Mesodermal cell (in vitro differentiated cells): ENCODE measurements around the gene NBR1.
"Not testable (repeated sequence)": the region's sequence is repeated elsewhere in the genome, so short reads cannot be mapped to it uniquely, and the experiment has no call there.

Experiments
- H3K27ac ChIP-seq: 2 replicates; pipeline ENCODE4 v1.7.0; 2013; ENCODE audit warnings: mild to moderate bottlenecking, low read depth, low read length, moderate library complexity; ENCODE audit not compliant: severe bottlenecking
- H3K36me3 ChIP-seq: 2 replicates; pipeline ENCODE4 v1.7.1; 2013; ENCODE audit warnings: mild to moderate bottlenecking, low read length, moderate library complexity; ENCODE audit not compliant: control insufficient read depth, insufficient read depth
- H3K4me1 ChIP-seq: one replicate; pipeline ENCODE4 v1.7.1; 2013; ENCODE audit warnings: mild to moderate bottlenecking, low read length; ENCODE audit not compliant: insufficient read depth, control insufficient read depth, poor library complexity, severe bottlenecking
- H3K4me3 ChIP-seq: 2 replicates; pipeline ENCODE4 v1.7.0; 2013; ENCODE audit warnings: low read length, control low read depth, mild to moderate bottlenecking; ENCODE audit not compliant: insufficient read depth, poor library complexity, severe bottlenecking; ENCODE audit errors: extremely low read depth
- H3K9me3 ChIP-seq: 2 replicates; pipeline ENCODE4 v1.7.1; 2013; ENCODE audit warnings: mild to moderate bottlenecking, low read length, moderate library complexity; ENCODE audit not compliant: control insufficient read depth
- WGBS, 2 experiments: methylation state at CpG; one replicate each; pipeline ENCODE4 v1.1.5; 2013; ENCODE audit warnings: missing lambda C conversion rate in 2 of 2; ENCODE audit not compliant: insufficient coverage in 2 of 2; 5-methylcytosine and 5-hydroxymethylcytosine counted together

The NBR1 gene

GRCh38 chr17:43155666-43156065 is 15.3 kb upstream of the NBR1 start:
- Histone ChIP-seq H3K27ac (no peak overlapping the region), H3K9me3 (no peaks in the 10 kb centered on the region), H3K4me3 (no peak overlapping the region), H3K36me3 (peaks cover 9% of the 10 kb centered on the region), H3K4me1 (no peaks in the 10 kb centered on the region)
- 96 to 100% methylated on average over 2 of the region's 3 CpGs for WGBS, 2 experiments

- not testable (repeated sequence) for H3K36me3 ChIP-seq, H3K9me3 ChIP-seq, H3K4me3 ChIP-seq, H3K27ac ChIP-seq, H3K4me1 ChIP-seq
- 97% methylated on average over 6 of the region's 25 CpGs; no CpG with 5 or more reads in 1 of the 2 experiments for WGBS, 2 experiments
Measured at GRCh38 chr17:43159232-43159631, 11.8 kb upstream of the NBR1 start.

GRCh38 chr17:43159957-43160356 is 11.1 kb upstream of the NBR1 start:
- WGBS, 2 experiments, result 90 to 100% methylated on average over 3 to 4 of the region's 8 CpGs
- not testable (repeated sequence) for H3K4me1 ChIP-seq, H3K36me3 ChIP-seq, H3K4me3 ChIP-seq, H3K9me3 ChIP-seq, H3K27ac ChIP-seq

- H3K36me3 ChIP-seq, H3K4me1 ChIP-seq, H3K4me3 ChIP-seq, H3K9me3 ChIP-seq, H3K27ac ChIP-seq: not testable (repeated sequence)
Measured at GRCh38 chr17:43165971-43166370, 5.0 kb upstream of the NBR1 start.

- no peaks in the 10 kb centered on the region for H3K4me1 ChIP-seq
- H3K36me3 ChIP-seq, result peaks cover 1% of the 10 kb centered on the region
- 0 to 1% methylated on average over 15 to 27 of the region's 29 CpGs for WGBS, 2 experiments
- peak overlapping the region; percentile 96 for H3K27ac ChIP-seq
- peak overlapping the region; percentile 58 for H3K4me3 ChIP-seq
- no peaks in the 10 kb centered on the region for H3K9me3 ChIP-seq
Measured at GRCh38 chr17:43169561-43170139, 1.4 kb upstream of the NBR1 start.

- 0% methylated on average over 10 to 19 of the region's 27 CpGs for WGBS, 2 experiments
- H3K27ac ChIP-seq, result peak overlapping the region; percentile 96
- peak overlapping the region; percentile 58 for H3K4me3 ChIP-seq
- H3K4me1 ChIP-seq, result no peaks in the 10 kb centered on the region
- H3K9me3 ChIP-seq, result no peaks in the 10 kb centered on the region
- H3K36me3 ChIP-seq, result peaks cover 6% of the 10 kb centered on the region
Measured at GRCh38 chr17:43170140-43170765, 761 bp upstream of the NBR1 start.

GRCh38 chr17:43171586-43172487 is 823 bp downstream of the NBR1 start:
- Histone ChIP-seq H3K27ac (peak overlapping the region; percentile 96), H3K36me3 (peaks cover 17% of the 10 kb centered on the region), H3K4me3 (peak overlapping the region; percentile 58), H3K9me3 (no peaks in the 10 kb centered on the region), H3K4me1 (no peaks in the 10 kb centered on the region)
- WGBS, 2 experiments, result 53 to 59% methylated on average over 9 to 11 of the region's 12 CpGs

- Histone ChIP-seq H3K4me3 (no peak overlapping the region), H3K9me3 (no peaks in the 10 kb centered on the region), H3K36me3 (peaks cover 48% of the 10 kb centered on the region), H3K4me1 (no peaks in the 10 kb centered on the region), H3K27ac (no peak overlapping the region)
- WGBS, 2 experiments, result 100% methylated on average over 1 to 2 of the region's 4 CpGs
Measured at GRCh38 chr17:43175213-43176118, 4.5 kb downstream of the NBR1 start.

- 86% methylated on average over 1 of the region's 2 CpGs; no CpG with 5 or more reads in 1 of the 2 experiments for WGBS, 2 experiments
- no peak overlapping the region for H3K27ac ChIP-seq
- H3K36me3 ChIP-seq, result peaks cover 53% of the 10 kb centered on the region
Measured at GRCh38 chr17:43176119-43176570, 5.1 kb downstream of the NBR1 start.

GRCh38 chr17:43183921-43184320 is 12.9 kb downstream of the NBR1 start:
- 89 to 96% methylated on average over 3 of the region's 3 CpGs for WGBS, 2 experiments
- no peak overlapping the region for H3K27ac ChIP-seq
- no peak overlapping the region for H3K4me3 ChIP-seq
- H3K4me1 ChIP-seq, result no peaks in the 10 kb centered on the region
- no peaks in the 10 kb centered on the region for H3K9me3 ChIP-seq
- peaks cover 45% of the 10 kb centered on the region for H3K36me3 ChIP-seq

More at GRCh38 chr17:43176119-43176570, 5.1 kb downstream of the NBR1 start:
- Histone ChIP-seq H3K4me1 (no peaks in the 10 kb centered on the region), H3K4me3 (no peak overlapping the region), H3K9me3 (no peaks in the 10 kb centered on the region)
